Heart right ventricle (tissue), 16 donors: Measurements from ENCODE around the gene PRPH. TPM values are rescaled to one million over a fixed set of nuclear protein-coding genes. Genes with fewer than 3 reads are reported as not detected.
A peak's percentile ranks its signal among the peaks of the same experiment; 100 is the strongest.
"Not testable (repeated sequence)": the region's sequence is repeated elsewhere in the genome, so short reads cannot be mapped to it uniquely, and the experiment has no call there.

Experiments used
- ATAC-seq, 8 donors: fragments of 200-7000 bp; cut with Tn5 transposase; one replicate each; pipeline ENCODE4 v1.9.1; 2020; ENCODE audit warnings: mild to moderate bottlenecking in 8 of 8, moderate library complexity in 8 of 8, moderate number of reproducible peaks in 1 of 8
- DNase-seq, 2 donors: peaks; one replicate each; pipeline ENCODE4 v3.0.0-alpha.2; 2020
- H3K27ac ChIP-seq, 10 donors: fragments of 200-600 bp; sonication (generic) in 2 of 10; one replicate each; pipeline versions ENCODE4 v1.5.0 to v1.8.0; 2020 to 2022; ENCODE audit warnings: mild to moderate bottlenecking in 3 of 10
- H3K27me3 ChIP-seq, 7 donors: fragments of 200-600 bp; one replicate each; pipeline ENCODE4 v1.8.0; 2021 to 2022; ENCODE audit warnings: mild to moderate bottlenecking in 2 of 7
- H3K36me3 ChIP-seq, 9 donors: fragments of 200-600 bp; sonication (generic) in 1 of 9; one replicate each; pipeline versions ENCODE4 v1.5.0 to v1.8.0; 2020 to 2022; ENCODE audit warnings: mild to moderate bottlenecking in 2 of 9
- H3K4me1 ChIP-seq, 9 donors: fragments of 200-600 bp; sonication (generic) in 1 of 9; one replicate each; pipeline versions ENCODE4 v1.5.0 to v1.8.0; 2020 to 2022; ENCODE audit warnings: mild to moderate bottlenecking in 4 of 9
- H3K4me3 ChIP-seq, 10 donors: fragments of 200-600 bp; sonication (generic) in 2 of 10; one replicate each; pipeline versions ENCODE4 v1.5.0 to v1.8.0; 2020 to 2022; ENCODE audit warnings: mild to moderate bottlenecking in 7 of 10, moderate library complexity in 2 of 10
- H3K9me3 ChIP-seq, 11 donors: fragments of 200-600 bp in 10 of 11; sonication (generic) in 2 of 11; one replicate each; pipeline versions ENCODE4 v1.5.0 to v1.8.0; 2013 to 2022; ENCODE audit warnings: mild to moderate bottlenecking in 2 of 11, control low read depth in 1 of 11, moderate library complexity in 1 of 11
- WGBS, 2 donors: extraction: QIAGEN DNeasy Blood & Tissue Kit; methylation state at CpG; one replicate each; pipeline ENCODE4 v1.1.7; 2013; ENCODE audit warnings: inconsistent platforms in 1 of 2; 5-methylcytosine and 5-hydroxymethylcytosine counted together
- intact Hi-C, 10 donors: fragments of 100-400 bp; cut with DNase I; formaldehyde crosslinking; loops; one replicate each; pipeline versions ENCODE4 v1.11.1 to v1.14.2; 2022
- polyA plus RNA-seq, 2 donors: library from polyadenylated mRNA; stranded (reverse); fragments of 200-250 nt; gene quantifications; one replicate each; pipeline ENCODE4 v1.2.3, GENCODE V29; 2013
- total RNA-seq, 10 donors: library from RNA; stranded (reverse); fragmentation: NEBNext Ultra II Directional in 3 of 10; extraction: Animal tissue kit (Norgen Biotek cat#: 25700) in 3 of 10; gene quantifications; one replicate each; pipeline versions ENCODE4 v1.2.1 to v1.2.4, GENCODE V29; 2021 to 2023
- TF ChIP-seq, protein P1 (sequence below), 9 donors: fragments of 200-600 bp; sonication (generic) in 2 of 9; IDR thresholded peaks; one replicate each; pipeline versions ENCODE4 v1.5.0 to v1.8.0; 2021 to 2022; ENCODE audit warnings: antibody characterized with exemption in 9 of 9, mild to moderate bottlenecking in 5 of 9, moderate library complexity in 1 of 9
- donor health status: Arrhythmogenic right ventricular cardiomyopathy.
- donor health status: ischemic (EF 13 %, LVEDD 7.1; RV severe dilation, severe dysfunction).
- donor health status: healthy with polysubstance abuse.
- donor health status: DM: no; HTN: yes; CAD: no.
- donor health status: DM: no; HTN: no; CAD: no.
- donor health status: ischemic (EF 25% LVEDD 6.9; RV normal size, moderate dysfunction).
- donor health status: ischemic (EF 25% LVEDD 5.7; RV mildly dilated, moderate dysfunction).
- donor health status: healthy.
- donor health status: DM: yes; HTN: yes; CAD: no.
- donor health status: Ischemic cardiomyopathy.
- donor health status: ischemic (EF 35%, LVEDD 5.7; RV mildly dilated, moderate dysfunction).
- donor health status: nonischemic (EF 11% LVEDD 7.7; RV severe dilation, severe dysfunction).
- donor health status: DM: yes; HTN: yes; CAD: no.
- donor health status: PGD.
- donor health status: ischemic (EF 29% LVEDD 5.4; RV normal size, mild dysfunction).
- donor health status: nonischemic (EF 23%, LVEDD 6.1; RV moderate dilation, normal function).

PRPH gene
- total and polyA plus RNA-seq, 12 donors: 0.10 to 0.64 (median 0.47) TPM; not detected in 5

DNA sequence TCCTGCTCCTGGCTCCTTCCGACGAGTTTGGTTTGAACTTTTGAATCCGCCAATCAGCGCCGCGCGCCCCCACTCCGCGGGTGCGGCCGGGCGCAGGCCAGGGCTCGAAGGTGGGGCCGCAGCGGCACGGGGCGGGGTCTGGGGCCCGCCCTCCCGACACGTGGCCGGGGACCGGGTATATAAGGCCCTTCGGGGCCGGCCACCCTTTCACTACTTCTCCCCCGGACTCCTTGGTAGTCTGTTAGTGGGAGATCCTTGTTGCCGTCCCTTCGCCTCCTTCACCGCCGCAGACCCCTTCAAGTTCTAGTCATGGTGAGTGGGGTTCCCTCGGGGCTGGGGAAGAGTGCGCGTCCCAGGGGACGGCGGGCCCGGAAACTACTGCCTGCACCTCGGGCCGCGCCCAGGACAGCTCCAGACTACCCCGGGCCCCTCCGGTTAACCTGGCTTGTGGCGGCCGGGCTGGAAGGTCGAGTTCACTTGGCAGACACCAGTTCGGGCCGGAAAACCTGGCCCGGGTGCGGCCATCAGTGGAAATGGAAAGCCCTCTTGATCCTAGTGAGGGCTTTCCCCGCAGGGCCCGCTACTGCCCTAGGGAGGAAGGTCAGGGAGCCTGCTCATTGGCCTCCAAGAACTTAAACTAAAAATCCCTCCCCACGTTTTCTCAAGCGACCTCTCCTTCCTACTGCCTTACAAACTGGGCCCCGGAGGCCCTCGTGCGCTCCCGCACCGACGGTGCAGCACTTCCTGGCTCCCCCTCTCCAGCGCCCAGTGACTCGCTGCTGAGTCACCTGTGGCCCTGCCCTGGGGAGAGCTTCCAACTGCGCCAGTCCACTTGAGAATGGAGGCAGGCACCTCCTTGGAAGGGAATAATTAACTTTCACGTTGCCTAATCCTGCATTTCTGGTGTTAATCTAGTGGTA is 29.8 kb upstream of the PRPH start, which contains the start of gene TUBA1C:
TSS of gene TUBA1C (plus strand) at position 210 of the 920 bp plus-strand sequence. CDS start at position 310, 100 bp downstream.
- Histone ChIP-seq H3K27ac (peak within 1 kb of the TSS; percentile 70 to 99 (median 92)), H3K27me3 (no peaks in the 10 kb centered on the region), H3K9me3 (no peaks in the 10 kb centered on the region), H3K4me3 (peak within 1 kb of the TSS; percentile 67 to 93 (median 78)), H3K36me3 (peaks cover 0 to 36% (median 4%) of the 10 kb centered on the region in 9 donors), H3K4me1 (peaks cover 0 to 80% (median 23%) of the 10 kb centered on the region in 9 donors)
- TF ChIP-seq, protein P1, sequence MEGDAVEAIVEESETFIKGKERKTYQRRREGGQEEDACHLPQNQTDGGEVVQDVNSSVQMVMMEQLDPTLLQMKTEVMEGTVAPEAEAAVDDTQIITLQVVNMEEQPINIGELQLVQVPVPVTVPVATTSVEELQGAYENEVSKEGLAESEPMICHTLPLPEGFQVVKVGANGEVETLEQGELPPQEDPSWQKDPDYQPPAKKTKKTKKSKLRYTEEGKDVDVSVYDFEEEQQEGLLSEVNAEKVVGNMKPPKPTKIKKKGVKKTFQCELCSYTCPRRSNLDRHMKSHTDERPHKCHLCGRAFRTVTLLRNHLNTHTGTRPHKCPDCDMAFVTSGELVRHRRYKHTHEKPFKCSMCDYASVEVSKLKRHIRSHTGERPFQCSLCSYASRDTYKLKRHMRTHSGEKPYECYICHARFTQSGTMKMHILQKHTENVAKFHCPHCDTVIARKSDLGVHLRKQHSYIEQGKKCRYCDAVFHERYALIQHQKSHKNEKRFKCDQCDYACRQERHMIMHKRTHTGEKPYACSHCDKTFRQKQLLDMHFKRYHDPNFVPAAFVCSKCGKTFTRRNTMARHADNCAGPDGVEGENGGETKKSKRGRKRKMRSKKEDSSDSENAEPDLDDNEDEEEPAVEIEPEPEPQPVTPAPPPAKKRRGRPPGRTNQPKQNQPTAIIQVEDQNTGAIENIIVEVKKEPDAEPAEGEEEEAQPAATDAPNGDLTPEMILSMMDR (IDR thresholded peaks at IDR 0.05): no peak
- intact Hi-C loops: loop anchor here in 1 of 10 donors (2.0 kb wide), 1 partner anchor 30 kb away; no protein-coding TSS in a partner anchor
- ATAC-seq: peak; percentile 95 to 98 (median 97)
- DNase-seq: peak; percentile 90 to 95
- WGBS, 2 donors: 4% methylated on average over 61 of the region's 61 CpGs

DNA sequence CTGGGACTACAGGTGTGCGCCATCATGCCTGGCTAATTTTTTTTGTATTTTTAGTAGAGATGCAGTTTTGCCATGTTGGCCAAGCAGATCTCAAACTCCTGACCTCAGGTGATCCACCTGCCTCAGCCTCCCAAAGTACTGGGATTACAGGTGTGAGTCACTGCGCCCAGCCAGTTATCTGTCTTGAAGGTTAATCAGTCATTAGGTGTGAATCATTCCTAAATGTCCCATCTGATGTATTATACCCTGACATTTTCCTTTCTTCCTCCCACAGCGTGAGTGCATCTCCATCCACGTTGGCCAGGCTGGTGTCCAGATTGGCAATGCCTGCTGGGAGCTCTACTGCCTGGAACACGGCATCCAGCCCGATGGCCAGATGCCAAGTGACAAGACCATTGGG is 25.8 kb upstream of the PRPH start:
- peaks cover 0 to 72% (median 9%) of the 10 kb centered on the region in 9 donors for H3K36me3 ChIP-seq
- H3K9me3 ChIP-seq, H3K4me3 ChIP-seq, DNase-seq, H3K27me3 ChIP-seq, intact Hi-C loops, ATAC-seq: not testable (repeated sequence)
- H3K4me1 ChIP-seq: peaks cover 0 to 50% (median 20%) of the 10 kb centered on the region in 9 donors
- 76 to 78% methylated on average over 4 to 5 of the region's 6 CpGs for WGBS, 2 donors
- H3K27ac ChIP-seq: peak overlapping the region in 1 of 10 donors; percentile 77

DNA sequence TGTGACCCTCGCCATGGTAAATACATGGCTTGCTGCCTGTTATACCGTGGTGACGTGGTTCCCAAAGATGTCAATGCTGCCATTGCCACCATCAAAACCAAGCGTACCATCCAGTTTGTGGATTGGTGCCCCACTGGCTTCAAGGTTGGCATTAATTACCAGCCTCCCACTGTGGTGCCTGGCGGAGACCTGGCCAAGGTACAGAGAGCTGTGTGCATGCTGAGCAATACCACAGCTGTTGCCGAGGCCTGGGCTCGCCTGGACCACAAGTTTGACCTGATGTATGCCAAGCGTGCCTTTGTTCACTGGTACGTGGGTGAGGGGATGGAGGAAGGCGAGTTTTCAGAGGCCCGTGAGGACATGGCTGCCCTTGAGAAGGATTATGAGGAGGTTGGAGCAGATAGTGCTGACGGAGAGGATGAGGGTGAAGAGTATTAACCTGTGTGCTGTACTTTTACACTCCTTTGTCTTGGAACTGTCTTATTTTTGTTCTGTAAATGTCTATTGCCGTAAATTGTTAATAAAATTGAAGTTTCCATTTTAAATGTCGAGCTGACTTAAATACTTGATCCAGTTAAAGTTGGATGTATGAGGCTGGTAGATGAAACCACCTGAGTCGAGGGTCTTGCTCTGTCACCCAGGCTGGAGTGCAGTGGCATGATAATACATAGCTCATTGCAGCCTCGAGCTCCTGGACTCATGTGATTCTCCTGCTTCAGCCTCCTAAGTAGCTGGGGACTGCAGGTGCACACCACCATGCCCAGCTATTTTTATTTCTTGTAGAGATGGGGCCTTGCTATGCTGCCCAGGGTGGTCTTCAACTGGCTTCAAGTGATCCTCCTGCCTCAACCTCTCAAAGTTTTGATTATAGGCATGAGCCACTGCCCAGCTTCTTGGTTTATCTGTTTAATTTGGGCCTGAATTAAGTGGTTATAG is 21.9 kb upstream of the PRPH start:
- DNase-seq: no peak
- WGBS, 2 donors: 97 to 98% methylated on average over 16 of the region's 16 CpGs
- TF ChIP-seq, protein P1 (IDR thresholded peaks at IDR 0.05): no peak
- H3K4me1 ChIP-seq: peaks cover 0 to 21% (median 9%) of the 10 kb centered on the region in 9 donors
- intact Hi-C loops: no loop called here
- no peak for ATAC-seq
- H3K4me3 ChIP-seq: no peak overlapping the region
- H3K36me3 ChIP-seq: peaks cover 0 to 55% (median 9%) of the 10 kb centered on the region in 9 donors
- H3K9me3 ChIP-seq: no peaks in the 10 kb centered on the region
- no peaks in the 10 kb centered on the region for H3K27me3 ChIP-seq
- H3K27ac ChIP-seq: no peak overlapping the region

DNA sequence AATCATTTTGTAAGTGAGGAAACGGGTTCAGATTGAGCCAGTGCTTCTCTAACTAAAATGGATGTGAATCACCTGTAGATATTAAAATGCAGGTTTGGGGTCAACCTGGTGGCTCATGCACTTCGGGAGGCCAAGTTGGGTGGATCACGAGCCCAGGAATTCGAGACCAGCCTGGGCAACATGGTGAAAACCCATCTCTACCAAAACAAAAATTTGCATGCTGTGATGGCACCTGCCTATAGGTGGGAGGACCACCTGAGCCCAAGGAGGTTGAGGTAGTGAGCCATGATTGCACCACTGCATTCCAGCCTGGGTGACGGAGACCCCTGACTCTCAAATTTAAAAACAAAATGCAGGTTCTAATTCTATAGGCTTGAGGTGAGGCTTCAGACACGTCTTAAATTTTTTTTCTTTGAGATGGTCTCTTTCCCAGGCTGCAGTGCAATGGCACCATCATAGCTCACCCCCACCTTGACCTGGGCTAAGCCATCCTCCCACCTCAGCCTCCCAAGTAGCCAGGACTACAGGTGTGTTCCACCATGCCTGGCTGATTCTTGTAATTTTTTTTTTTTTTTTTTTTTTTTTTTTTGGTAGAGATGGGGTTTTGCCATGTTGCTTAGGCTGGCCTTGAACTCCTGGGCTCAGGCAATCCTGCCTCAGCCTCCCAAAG is 21.1 kb upstream of the PRPH start:
- TF ChIP-seq, protein P1 (IDR thresholded peaks at IDR 0.05): no peak
- DNase-seq: no peak
- no peaks in the 10 kb centered on the region for H3K9me3 ChIP-seq
- no peaks in the 10 kb centered on the region for H3K27me3 ChIP-seq
- peak in 1 of 8 donors; percentile 13 for ATAC-seq
- H3K4me1 ChIP-seq: peaks cover 0 to 15% (median 4%) of the 10 kb centered on the region in 9 donors
- no peak overlapping the region for H3K27ac ChIP-seq
- H3K4me3 ChIP-seq: no peak overlapping the region
- intact Hi-C loops: no loop called here
- peaks cover 0 to 50% (median 9%) of the 10 kb centered on the region in 9 donors for H3K36me3 ChIP-seq
- 94 to 95% methylated on average over 6 of the region's 6 CpGs for WGBS, 2 donors
